Kidney (tissue), 14 donors: ENCODE data around the gene COMTD1. TPM values are rescaled to one million over a fixed set of nuclear protein-coding genes. Genes with fewer than 3 reads are reported as not detected.

ENCODE experiments used
- DNase-seq, 5 donors: peaks; one replicate each; pipeline ENCODE4 v3.0.0-alpha.2; 2013 to 2020
- FAIRE-seq: peaks from 2 replicates; lab custom pipeline; 2012; peaks lifted over from hg19 to GRCh38; lab: Jason Lieb, UNC
- H3K27ac ChIP-seq, 2 donors: one replicate each; pipeline ENCODE4 v1.7.0; 2013; ENCODE audit warnings: low read depth in 2 of 2, low read length in 2 of 2, inconsistent platforms in 1 of 2
- H3K27me3 ChIP-seq: one replicate; pipeline ENCODE4 v1.7.1; 2013; ENCODE audit warnings: low read length, inconsistent platforms; ENCODE audit not compliant: control insufficient read depth, insufficient read depth
- H3K36me3 ChIP-seq, 3 donors: one replicate each; pipeline versions ENCODE4 v1.7.0 to v1.7.1; 2013; ENCODE audit warnings: low read length in 3 of 3, control low read depth in 1 of 3, inconsistent platforms in 1 of 3; ENCODE audit not compliant: insufficient read depth in 3 of 3, control insufficient read depth in 2 of 3
- H3K4me1 ChIP-seq, 3 donors: one replicate each; pipeline versions ENCODE4 v1.7.0 to v1.7.1; 2013; ENCODE audit warnings: low read length in 3 of 3, inconsistent platforms in 1 of 3, low read depth in 1 of 3; ENCODE audit not compliant: control insufficient read depth in 2 of 3, insufficient read depth in 2 of 3
- H3K4me3 ChIP-seq, 3 donors: one replicate each; pipeline versions ENCODE4 v1.7.0 to v1.8.1; 2013; ENCODE audit warnings: low read length in 3 of 3, control low read depth in 1 of 3, inconsistent platforms in 1 of 3
- H3K9ac ChIP-seq, 3 donors: one replicate each; pipeline versions ENCODE4 v1.7.0 to v1.7.1; 2013; ENCODE audit warnings: low read length in 3 of 3, control low read depth in 1 of 3, inconsistent platforms in 1 of 3
- H3K9me3 ChIP-seq, 3 donors: one replicate each; pipeline versions ENCODE4 v1.7.0 to v1.7.1; 2013; ENCODE audit warnings: low read length in 3 of 3, control low read depth in 1 of 3, inconsistent platforms in 1 of 3; ENCODE audit not compliant: control insufficient read depth in 2 of 3, insufficient read depth in 1 of 3
- intact Hi-C: fragments of 100-400 bp; cut with DNase I; formaldehyde crosslinking; loops from one replicate; pipeline ENCODE4 v1.11.1; 2022
- polyA plus RNA-seq: library from polyadenylated mRNA; stranded (reverse); fragments of 350-450 nt; fragmentation: Illumina TruSeq; extraction: RNeasy Lipid Tissue Mini Kit (QIAGEN cat#74804); gene quantifications from one replicate; pipeline ENCODE4 v1.2.3, GENCODE V29; 2014; ENCODE audit warnings: low read depth, low replicate concordance; ENCODE audit not compliant: insufficient read depth
- total RNA-seq: library from RNA; stranded (reverse); fragmentation: NEBNext Ultra II Directional; extraction: Animal tissue kit (Norgen Biotek cat#: 25700); gene quantifications from one replicate; pipeline ENCODE4 v1.2.1, GENCODE V29; 2021
- TF ChIP-seq, protein P1 (sequence below): IDR thresholded peaks from 3 replicates; pipeline ENCODE4 v1.5.1; 2012; ENCODE audit warnings: mild to moderate bottlenecking, moderate library complexity, borderline replicate concordance; ENCODE audit not compliant: insufficient read depth; ENCODE audit errors: extremely low read depth
- donor health status: control.
- donor health status: control.
- donor health status: control.
- donor health status: control.
- donor health status: control.
- donor health status: DM: yes; HTN: yes; CAD: no.
- donor health status: Normal renal cell carcinoma (clear cell type).

Gene COMTD1
- total and polyA plus RNA-seq, 2 donors from 2014 or later: 26.6 to 65.3 TPM

DNA sequence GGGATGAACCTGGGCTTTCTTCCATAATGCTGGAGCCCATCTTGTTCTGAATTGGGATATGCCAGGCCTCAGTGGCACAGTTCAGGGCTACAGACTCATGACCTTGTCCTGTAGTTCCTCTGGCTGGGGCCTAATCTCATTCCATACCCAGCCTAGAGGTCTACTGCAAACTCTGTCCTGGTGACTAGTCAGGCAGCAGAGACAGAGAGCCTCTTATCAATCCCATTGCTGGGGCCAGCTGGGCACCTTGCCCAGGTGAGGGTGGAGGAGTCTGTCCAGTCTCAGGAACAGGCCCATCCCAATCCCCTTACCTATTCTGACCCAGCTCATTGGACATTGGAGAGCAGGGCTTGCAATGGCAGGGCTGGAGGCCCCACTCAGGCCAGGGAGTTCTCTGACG lies 28.0 kb upstream of the COMTD1 start:
- Histone ChIP-seq H3K9ac (no peak overlapping the region), H3K27me3 (no peaks in the 10 kb centered on the region), H3K4me1 (peaks cover 0 to 4% (median 0%) of the 10 kb centered on the region in 3 donors), H3K9me3 (peaks cover 0 to 5% (median 0%) of the 10 kb centered on the region in 3 donors), H3K4me3 (no peak overlapping the region), H3K36me3 (no peaks in the 10 kb centered on the region), H3K27ac (no peak overlapping the region)
- no peak for FAIRE-seq
- peak in 1 of 5 donors; percentile 35 for DNase-seq
- intact Hi-C loops: no loop called here
- TF ChIP-seq, protein P1, sequence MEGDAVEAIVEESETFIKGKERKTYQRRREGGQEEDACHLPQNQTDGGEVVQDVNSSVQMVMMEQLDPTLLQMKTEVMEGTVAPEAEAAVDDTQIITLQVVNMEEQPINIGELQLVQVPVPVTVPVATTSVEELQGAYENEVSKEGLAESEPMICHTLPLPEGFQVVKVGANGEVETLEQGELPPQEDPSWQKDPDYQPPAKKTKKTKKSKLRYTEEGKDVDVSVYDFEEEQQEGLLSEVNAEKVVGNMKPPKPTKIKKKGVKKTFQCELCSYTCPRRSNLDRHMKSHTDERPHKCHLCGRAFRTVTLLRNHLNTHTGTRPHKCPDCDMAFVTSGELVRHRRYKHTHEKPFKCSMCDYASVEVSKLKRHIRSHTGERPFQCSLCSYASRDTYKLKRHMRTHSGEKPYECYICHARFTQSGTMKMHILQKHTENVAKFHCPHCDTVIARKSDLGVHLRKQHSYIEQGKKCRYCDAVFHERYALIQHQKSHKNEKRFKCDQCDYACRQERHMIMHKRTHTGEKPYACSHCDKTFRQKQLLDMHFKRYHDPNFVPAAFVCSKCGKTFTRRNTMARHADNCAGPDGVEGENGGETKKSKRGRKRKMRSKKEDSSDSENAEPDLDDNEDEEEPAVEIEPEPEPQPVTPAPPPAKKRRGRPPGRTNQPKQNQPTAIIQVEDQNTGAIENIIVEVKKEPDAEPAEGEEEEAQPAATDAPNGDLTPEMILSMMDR: no peak

DNA sequence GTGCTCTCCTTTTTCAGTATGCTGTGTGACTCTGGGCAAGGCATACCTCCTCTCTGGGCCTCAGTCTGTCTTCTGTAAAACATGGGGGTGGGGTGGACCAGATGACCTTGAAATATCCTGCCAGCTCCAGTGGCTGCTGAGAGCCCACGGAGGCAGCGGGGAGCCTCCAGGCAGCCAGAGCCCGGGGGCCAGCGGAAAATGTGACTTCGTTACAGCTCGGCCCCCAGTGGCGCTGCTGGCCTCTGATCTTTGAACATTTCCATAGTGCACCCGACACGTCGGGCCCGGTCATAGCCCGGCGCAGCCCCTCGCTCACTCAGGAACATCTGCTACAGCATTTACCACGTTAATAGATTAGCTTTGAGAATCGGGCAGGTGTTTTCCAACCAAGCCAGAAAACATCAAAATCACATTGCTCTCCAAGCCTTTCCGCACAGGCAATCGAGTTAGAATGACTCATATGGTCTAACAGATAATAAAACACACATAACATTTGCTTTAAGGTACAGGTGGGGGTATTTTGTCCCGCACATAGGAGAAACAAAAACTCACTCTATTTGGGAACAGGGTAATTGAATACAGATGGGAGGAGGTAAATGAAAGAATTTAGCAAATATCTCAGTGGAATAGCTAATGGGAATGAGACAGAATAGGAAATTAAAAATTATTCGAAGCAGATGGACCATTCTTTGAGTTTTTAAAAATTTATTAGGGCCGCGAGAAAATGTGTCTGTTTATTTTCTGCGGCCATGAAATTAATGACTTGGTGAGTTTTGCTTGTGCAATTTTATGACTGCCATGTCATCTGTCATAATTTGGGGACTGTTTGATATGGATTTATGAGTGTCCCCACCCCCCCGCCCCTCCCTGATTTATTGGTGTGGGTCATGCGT lies 26.3 kb upstream of the COMTD1 start:
- no peak overlapping the region for H3K27ac ChIP-seq

DNA sequence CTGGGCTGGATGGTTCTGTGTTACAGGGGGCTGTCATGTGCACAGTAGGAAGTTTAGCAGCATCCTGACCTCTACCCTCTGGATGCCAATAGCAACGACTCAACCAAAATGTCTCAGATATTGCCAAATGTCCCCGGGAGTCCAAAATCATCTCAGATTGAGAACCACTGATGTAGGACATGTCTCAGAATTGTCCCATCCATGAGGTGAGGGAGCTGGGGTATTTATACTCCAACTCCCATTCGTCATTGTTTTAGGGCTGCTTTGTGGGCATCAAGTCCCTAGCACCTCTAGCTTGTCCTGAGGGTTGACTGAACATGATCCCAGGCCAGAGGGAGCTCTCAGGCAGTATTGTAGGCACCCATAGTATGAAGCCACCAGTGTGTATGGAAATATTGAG lies 25.2 kb upstream of the COMTD1 start:
- H3K4me1 ChIP-seq: peaks cover 0 to 4% (median 0%) of the 10 kb centered on the region in 3 donors
- no peak overlapping the region for H3K27ac ChIP-seq
- no peak overlapping the region for H3K9ac ChIP-seq
- no peak for DNase-seq
- H3K9me3 ChIP-seq: peaks cover 0 to 5% (median 0%) of the 10 kb centered on the region in 3 donors
- intact Hi-C loops: no loop called here
- no peak overlapping the region for H3K4me3 ChIP-seq
- no peaks in the 10 kb centered on the region for H3K27me3 ChIP-seq
- no peak for FAIRE-seq
- TF ChIP-seq, protein P1: no peak
- no peaks in the 10 kb centered on the region for H3K36me3 ChIP-seq

More for the DNA sequence above, 26.3 kb upstream of the COMTD1 start:
- DNase-seq (peak in 3 of 5 donors; percentile 26 to 73 (median 42)), FAIRE-seq (no peak)
- no peaks in the 10 kb centered on the region for H3K36me3 ChIP-seq
- no peaks in the 10 kb centered on the region for H3K27me3 ChIP-seq
- H3K4me3 ChIP-seq: no peak overlapping the region
- intact Hi-C loops: no loop called here
- no peak overlapping the region for H3K9ac ChIP-seq
- peaks cover 0 to 5% (median 0%) of the 10 kb centered on the region in 3 donors for H3K9me3 ChIP-seq
- peaks cover 0 to 4% (median 0%) of the 10 kb centered on the region in 3 donors for H3K4me1 ChIP-seq
- TF ChIP-seq, protein P1: no peak
